H1 (cell line): ENCODE measurements around the gene GAGE12F.
"Not testable (repeated sequence)": the region's sequence is repeated elsewhere in the genome, so short reads cannot be mapped to it uniquely, and the experiment has no call there.

Experiments
- CBX5 ChIP-seq: fragments of 300-800, 300-1000 bp; sonication (generic); IDR thresholded peaks from 2 replicates; pipeline ENCODE4 v1.7.1; 2016; ENCODE audit warnings: antibody characterized with exemption, low read length, low read depth
- CTCF ChIP-seq, 3 experiments: IDR thresholded peaks; 1 replicate in 2 of 3; 2 replicates in 1 of 3; pipeline versions ENCODE4 v1.5.1 to v1.6.1; 2011; ENCODE audit warnings: low read length in 3 of 3, mild to moderate bottlenecking in 3 of 3, inconsistent platforms in 2 of 3, low read depth in 1 of 3, moderate library complexity in 1 of 3; ENCODE audit not compliant: insufficient read depth in 1 of 3; ENCODE audit errors: control extremely low read depth in 1 of 3
- EZH2 ChIP-seq: fragments of 200-600 bp; sonication (generic); IDR thresholded peaks from 2 replicates; pipeline ENCODE4 v1.7.1; 2012; ENCODE audit warnings: low read depth, mild to moderate bottlenecking, moderate library complexity, low read length, inconsistent platforms; ENCODE audit not compliant: severe bottlenecking
- SIN3A ChIP-seq, 2 experiments: IDR thresholded peaks in 1 of 2; conservative IDR thresholded peaks in 1 of 2; 2 replicates each; pipeline ENCODE4 v1.6.1; 2011 to 2012; ENCODE audit warnings: low read length in 2 of 2, improper control_type of control experiment in 1 of 2, low read depth in 1 of 2, mild to moderate bottlenecking in 1 of 2

DNA sequence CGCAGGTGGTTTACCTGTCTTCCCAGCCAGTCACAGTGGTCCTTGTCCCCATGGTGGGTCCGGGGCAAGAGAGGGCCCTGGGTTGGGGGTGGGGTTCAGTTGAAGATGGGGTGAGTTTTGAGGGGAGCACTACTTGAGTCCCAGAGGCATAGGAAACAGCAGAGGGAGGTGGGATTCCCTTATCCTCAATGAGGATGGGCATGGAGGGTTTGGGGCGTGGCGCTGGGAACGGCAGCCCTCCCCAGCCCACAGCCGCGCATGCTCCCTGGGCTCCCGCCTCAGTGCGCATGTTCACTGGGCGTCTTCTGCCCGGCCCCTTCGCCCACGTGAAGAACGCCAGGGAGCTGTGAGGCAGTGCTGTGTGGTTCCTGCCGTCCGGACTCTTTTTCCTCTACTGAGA is 19.0 kb downstream of the GAGE12F start, which contains the start of gene GAGE12H:
- TF ChIP-seq EZH2; SIN3A (conservative IDR thresholded peaks at IDR 0.05 in 1 of 2, IDR thresholded peaks at IDR 0.05 in 1 of 2; ENCODE audit: low read depth in 1 of 2, low read length in 2 of 2); CTCF (IDR thresholded peaks at IDR 0.05; ENCODE audit: control extremely low read depth in 1 of 3, insufficient read depth in 1 of 3, low read depth in 1 of 3, low read length in 3 of 3); CBX5: not testable (repeated sequence)
